ENCODE results near the gene RNF227. TPM values are rescaled to one million over a fixed set of nuclear protein-coding genes. Genes with fewer than 3 reads are reported as not detected.
A peak's percentile ranks its signal among the peaks of the same experiment; 100 is the strongest.

The RNF227 gene
- total RNA-seq, 1 experiment from 2014 or later: 1.1 TPM

- no peaks in the 10 kb centered on the region for H3K27me3 ChIP-seq (replicated peaks; ENCODE audit: insufficient read depth, low read depth, low read length, poor library complexity)
- peaks cover 15% of the 10 kb centered on the region for H3K4me1 ChIP-seq (ENCODE audit: insufficient read depth, low read length, poor library complexity, severe bottlenecking)
- H3K27ac ChIP-seq (ENCODE audit: low read depth, low read length, poor library complexity, severe bottlenecking): peak overlapping the region; percentile 48
- ChIA-PET POLR2A (ENCODE audit: low non-redundant PET) (no interaction called here), CTCF (no interaction called here)
- TF ChIP-seq CTCF (conservative IDR thresholded peaks at IDR 0.05; ENCODE audit: low read depth, low read length) (no peak), EZH2 (IDR thresholded peaks at IDR 0.05; ENCODE audit: borderline replicate concordance, low read depth, low read length, poor library complexity, severe bottlenecking) (no peak)
- no peaks in the 10 kb centered on the region for H3K9me3 ChIP-seq (ENCODE audit: low read depth, low read length, poor library complexity, severe bottlenecking)
- H3K36me3 ChIP-seq (ENCODE audit: insufficient read depth, low read length, poor library complexity, severe bottlenecking): peaks cover 25% of the 10 kb centered on the region
- peak overlapping the region; percentile 53 for H3K4me3 ChIP-seq (ENCODE audit: low read depth, low read length, poor library complexity, severe bottlenecking)
- BruUV-seq (replicated peaks): no TSS peak
- DNase-seq (ENCODE audit: low spot score): no peak
- intact Hi-C loops (cut with micrococcal nuclease; ENCODE audit: unreplicated experiment): no loop called here
Measured at GRCh38 chr17:7915179-7915610, 894 bp downstream of the RNF227 start.

- no TSS peak for BruUV-seq (replicated peaks)
- Histone ChIP-seq H3K9me3 (ENCODE audit: low read depth, low read length, poor library complexity, severe bottlenecking) (no peaks in the 10 kb centered on the region), H3K27me3 (replicated peaks; ENCODE audit: insufficient read depth, low read depth, low read length, poor library complexity) (no peaks in the 10 kb centered on the region), H3K27ac (ENCODE audit: low read depth, low read length, poor library complexity, severe bottlenecking) (no peak overlapping the region), H3K4me1 (ENCODE audit: insufficient read depth, low read length, poor library complexity, severe bottlenecking) (peaks cover 15% of the 10 kb centered on the region), H3K4me3 (ENCODE audit: low read depth, low read length, poor library complexity, severe bottlenecking) (no peak overlapping the region), H3K36me3 (ENCODE audit: insufficient read depth, low read length, poor library complexity, severe bottlenecking) (peaks cover 47% of the 10 kb centered on the region)
- intact Hi-C loops (cut with micrococcal nuclease; ENCODE audit: unreplicated experiment): loop anchor here (1.0 kb wide), 3 partner anchors 75 to 144 kb away; no protein-coding TSS in a partner anchor
- CTCF ChIA-PET: interaction anchor here (0.6 to 1.5 kb wide), 6 partner anchors 43 to 144 kb away, joined by 3 to 23 read pairs (median 4); no protein-coding TSS in a partner anchor
- TF ChIP-seq CTCF (conservative IDR thresholded peaks at IDR 0.05; ENCODE audit: low read depth, low read length): peak; percentile 70
- no peak for TF ChIP-seq EZH2 (IDR thresholded peaks at IDR 0.05; ENCODE audit: borderline replicate concordance, low read depth, low read length, poor library complexity, severe bottlenecking)
- POLR2A ChIA-PET (ENCODE audit: low non-redundant PET): no interaction called here
- DNase-seq (ENCODE audit: low spot score): peak; percentile 75
Measured at GRCh38 chr17:7912927-7913524, 3.1 kb downstream of the RNF227 start.

DNA sequence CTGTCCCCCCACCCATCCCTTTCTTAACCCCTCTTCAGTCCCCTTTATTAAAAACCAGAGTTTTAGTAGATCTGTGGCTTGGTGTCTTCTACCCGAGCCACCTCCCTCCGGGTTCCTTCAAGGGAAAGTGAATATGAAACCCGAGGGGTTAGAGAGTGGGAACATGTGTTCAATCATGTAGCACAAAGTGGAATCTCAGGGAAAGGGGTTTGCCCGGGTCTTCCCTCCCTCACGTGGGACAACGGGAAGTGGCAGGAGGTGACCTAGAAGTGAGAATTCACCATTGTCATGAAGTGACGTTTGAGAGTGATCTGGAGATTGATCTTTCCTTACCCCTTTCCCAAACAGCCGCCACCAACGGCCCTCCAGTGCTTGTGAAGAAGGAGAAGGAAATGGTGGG, 5.0 kb downstream of the RNF227 start:
- H3K27me3 ChIP-seq (replicated peaks; ENCODE audit: insufficient read depth, low read depth, low read length, poor library complexity): no peaks in the 10 kb centered on the region
- no peak for DNase-seq (ENCODE audit: low spot score)
- no peak overlapping the region for H3K4me3 ChIP-seq (ENCODE audit: low read depth, low read length, poor library complexity, severe bottlenecking)
- no peak overlapping the region for H3K27ac ChIP-seq (ENCODE audit: low read depth, low read length, poor library complexity, severe bottlenecking)
- H3K9me3 ChIP-seq (ENCODE audit: low read depth, low read length, poor library complexity, severe bottlenecking): no peaks in the 10 kb centered on the region
- peaks cover 12% of the 10 kb centered on the region for H3K4me1 ChIP-seq (ENCODE audit: insufficient read depth, low read length, poor library complexity, severe bottlenecking)
- H3K36me3 ChIP-seq (ENCODE audit: insufficient read depth, low read length, poor library complexity, severe bottlenecking): peaks cover 66% of the 10 kb centered on the region
- ChIA-PET CTCF (no interaction called here), POLR2A (ENCODE audit: low non-redundant PET) (no interaction called here)
- no peak for TF ChIP-seq CTCF (conservative IDR thresholded peaks at IDR 0.05; ENCODE audit: low read depth, low read length)
- TF ChIP-seq EZH2 (IDR thresholded peaks at IDR 0.05; ENCODE audit: borderline replicate concordance, low read depth, low read length, poor library complexity, severe bottlenecking): no peak
- no TSS peak for BruUV-seq (replicated peaks)
- intact Hi-C loops (cut with micrococcal nuclease; ENCODE audit: unreplicated experiment): no loop called here

Measured in A673 (cell line).